ENCODE results near the gene SON.
"Not testable (repeated sequence)": the region's sequence is repeated elsewhere in the genome, so short reads cannot be mapped to it uniquely, and the experiment has no call there.

SON gene

GRCh38 chr21:33598051-33598450 is 55.2 kb downstream of the SON start:
- Histone ChIP-seq H3K4me1 (no peaks in the 10 kb centered on the region), H3K27ac (no peak overlapping the region), H3K9ac (no peak overlapping the region), H3K4me3 (ENCODE audit: low read depth, low read length) (no peak overlapping the region), H3K9me3 (ENCODE audit: control insufficient read depth, low read length) (no peaks in the 10 kb centered on the region), H3K4me2 (ENCODE audit: low read length) (no peak overlapping the region), H3K36me3 (ENCODE audit: control insufficient read depth, insufficient read depth, low read length) (no peaks in the 10 kb centered on the region), H3K27me3 (ENCODE audit: control insufficient read depth, insufficient read depth, low read length) (no peaks in the 10 kb centered on the region), H2AFZ (no peak overlapping the region), H3K79me2 (no peaks in the 10 kb centered on the region)
- TF ChIP-seq, protein P1, sequence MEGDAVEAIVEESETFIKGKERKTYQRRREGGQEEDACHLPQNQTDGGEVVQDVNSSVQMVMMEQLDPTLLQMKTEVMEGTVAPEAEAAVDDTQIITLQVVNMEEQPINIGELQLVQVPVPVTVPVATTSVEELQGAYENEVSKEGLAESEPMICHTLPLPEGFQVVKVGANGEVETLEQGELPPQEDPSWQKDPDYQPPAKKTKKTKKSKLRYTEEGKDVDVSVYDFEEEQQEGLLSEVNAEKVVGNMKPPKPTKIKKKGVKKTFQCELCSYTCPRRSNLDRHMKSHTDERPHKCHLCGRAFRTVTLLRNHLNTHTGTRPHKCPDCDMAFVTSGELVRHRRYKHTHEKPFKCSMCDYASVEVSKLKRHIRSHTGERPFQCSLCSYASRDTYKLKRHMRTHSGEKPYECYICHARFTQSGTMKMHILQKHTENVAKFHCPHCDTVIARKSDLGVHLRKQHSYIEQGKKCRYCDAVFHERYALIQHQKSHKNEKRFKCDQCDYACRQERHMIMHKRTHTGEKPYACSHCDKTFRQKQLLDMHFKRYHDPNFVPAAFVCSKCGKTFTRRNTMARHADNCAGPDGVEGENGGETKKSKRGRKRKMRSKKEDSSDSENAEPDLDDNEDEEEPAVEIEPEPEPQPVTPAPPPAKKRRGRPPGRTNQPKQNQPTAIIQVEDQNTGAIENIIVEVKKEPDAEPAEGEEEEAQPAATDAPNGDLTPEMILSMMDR (IDR thresholded peaks at IDR 0.05): no peak

DNA sequence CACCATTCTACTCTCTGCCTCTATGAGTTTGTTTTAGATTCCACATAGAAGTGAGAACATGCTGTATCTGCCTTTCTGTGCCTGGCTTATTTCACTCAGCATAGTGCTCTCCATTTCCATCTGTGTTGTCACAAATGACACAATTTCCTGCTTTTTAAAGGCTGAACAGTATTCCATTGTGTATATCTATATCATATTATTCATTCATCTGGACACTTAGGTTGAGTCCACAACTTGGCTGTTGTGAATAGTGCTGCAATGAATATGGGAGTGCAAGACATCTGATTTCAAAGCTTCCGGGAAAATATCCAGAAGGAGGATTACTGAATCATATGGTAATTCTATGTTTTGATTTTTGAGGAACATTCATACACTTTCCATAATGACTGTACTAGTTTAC is 65.7 kb downstream of the SON start:
- Histone ChIP-seq H3K4me3 (ENCODE audit: low read depth, low read length) (no peak overlapping the region), H3K27ac (no peak overlapping the region), H2AFZ (no peak overlapping the region), H3K4me1 (no peaks in the 10 kb centered on the region), H3K9ac (no peak overlapping the region), H3K9me3 (ENCODE audit: control insufficient read depth, low read length) (no peaks in the 10 kb centered on the region), H3K27me3 (ENCODE audit: control insufficient read depth, insufficient read depth, low read length) (no peaks in the 10 kb centered on the region), H3K4me2 (ENCODE audit: low read length) (no peak overlapping the region), H3K36me3 (ENCODE audit: control insufficient read depth, insufficient read depth, low read length) (no peaks in the 10 kb centered on the region), H3K79me2 (no peaks in the 10 kb centered on the region)
- TF ChIP-seq, protein P1 (IDR thresholded peaks at IDR 0.05): no peak

DNA sequence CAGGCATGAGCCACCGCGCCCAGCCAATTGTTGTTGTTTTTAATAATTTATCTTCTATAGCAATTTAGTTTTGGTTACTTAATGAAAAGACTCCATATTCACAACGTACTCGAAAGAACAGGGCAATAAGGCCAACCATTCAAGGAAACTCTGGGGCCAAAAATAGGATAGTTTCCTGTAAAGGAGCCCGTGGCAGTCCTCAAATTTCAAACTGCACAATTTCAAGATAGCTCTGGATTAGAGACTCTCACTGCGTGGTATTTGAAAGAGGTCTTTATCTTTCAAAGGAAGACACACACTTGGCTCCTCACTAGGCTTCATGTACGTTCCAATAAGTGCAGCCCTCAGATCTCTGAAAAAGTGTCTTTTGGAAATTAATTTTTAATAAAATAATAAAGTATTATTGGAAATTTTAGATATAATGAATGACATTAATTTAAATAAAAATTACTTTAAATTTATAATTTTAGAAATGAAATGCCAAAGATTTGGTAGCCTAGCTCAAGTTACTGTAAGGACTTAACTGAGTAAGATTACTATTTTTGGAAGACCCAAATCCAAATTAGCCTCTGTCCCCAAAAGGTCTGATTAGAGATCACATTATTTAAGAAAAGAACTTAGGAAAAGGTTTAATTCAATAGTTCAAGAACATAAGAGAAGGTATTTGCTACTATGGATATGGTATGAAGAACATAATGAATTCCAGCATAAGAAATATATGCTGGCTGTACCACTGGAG is 68.3 kb downstream of the SON start:
- Histone ChIP-seq H3K27ac (no peak overlapping the region), H3K27me3 (ENCODE audit: control insufficient read depth, insufficient read depth, low read length) (no peaks in the 10 kb centered on the region), H2AFZ (no peak overlapping the region), H3K4me3 (ENCODE audit: low read depth, low read length) (no peak overlapping the region), H3K9me3 (ENCODE audit: control insufficient read depth, low read length) (no peaks in the 10 kb centered on the region), H3K36me3 (ENCODE audit: control insufficient read depth, insufficient read depth, low read length) (no peaks in the 10 kb centered on the region), H3K9ac (no peak overlapping the region), H3K4me1 (no peaks in the 10 kb centered on the region), H3K79me2 (no peaks in the 10 kb centered on the region), H3K4me2 (ENCODE audit: low read length) (no peak overlapping the region)
- TF ChIP-seq, protein P1 (IDR thresholded peaks at IDR 0.05): no peak

GRCh38 chr21:33617565-33617964 is 74.7 kb downstream of the SON start:
- not testable (repeated sequence) for H2AFZ ChIP-seq; H3K4me1 ChIP-seq; H3K27me3 ChIP-seq (ENCODE audit: control insufficient read depth, insufficient read depth, low read length); H3K4me2 ChIP-seq (ENCODE audit: low read length); H3K36me3 ChIP-seq (ENCODE audit: control insufficient read depth, insufficient read depth, low read length); H3K79me2 ChIP-seq; H3K4me3 ChIP-seq (ENCODE audit: low read depth, low read length); H3K27ac ChIP-seq; H3K9ac ChIP-seq; H3K9me3 ChIP-seq (ENCODE audit: control insufficient read depth, low read length)

GRCh38 chr21:33618407-33618806 is 75.6 kb downstream of the SON start:
- Histone ChIP-seq H3K9ac (no peak overlapping the region), H3K79me2 (no peaks in the 10 kb centered on the region), H3K36me3 (ENCODE audit: control insufficient read depth, insufficient read depth, low read length) (no peaks in the 10 kb centered on the region), H3K4me3 (ENCODE audit: low read depth, low read length) (no peak overlapping the region), H2AFZ (no peak overlapping the region), H3K4me1 (no peaks in the 10 kb centered on the region), H3K9me3 (ENCODE audit: control insufficient read depth, low read length) (no peaks in the 10 kb centered on the region), H3K27ac (no peak overlapping the region), H3K27me3 (ENCODE audit: control insufficient read depth, insufficient read depth, low read length) (no peaks in the 10 kb centered on the region), H3K4me2 (ENCODE audit: low read length) (no peak overlapping the region)
- TF ChIP-seq, protein P1 (IDR thresholded peaks at IDR 0.05): no peak

Data from parathyroid adenoma (tissue), 2 donors.